Neural progenitor cell (in vitro differentiated cells): ENCODE measurements around the gene DUXA. TPM values are rescaled to one million over a fixed set of nuclear protein-coding genes. Genes with fewer than 3 reads are reported as not detected.

Experiments used
- DNase-seq: peaks from one replicate; pipeline ENCODE4 v3.0.0-alpha.2; 2016; ENCODE audit warnings: low spot score
- H2AFZ ChIP-seq: fragments of 200-600 bp; sonication (generic); replicated peaks from 2 replicates; pipeline ENCODE4 v1.6.1; 2016; ENCODE audit warnings: antibody characterized with exemption
- H3F3A ChIP-seq: fragments of 200-600 bp; sonication (generic); 2 replicates; pipeline ENCODE4 v1.6.1; 2016; ENCODE audit warnings: antibody characterized with exemption, low read depth
- H3K27ac ChIP-seq: fragments of 200-600 bp; sonication (generic); 2 replicates; pipeline ENCODE4 v1.5.1; 2016; ENCODE audit warnings: mild to moderate bottlenecking
- H3K27me3 ChIP-seq: fragments of 200-600 bp; sonication (generic); 2 replicates; pipeline ENCODE4 v1.6.1; 2016; ENCODE audit warnings: mild to moderate bottlenecking, moderate library complexity
- H3K36me3 ChIP-seq: fragments of 200-600 bp; sonication (generic); 2 replicates; pipeline ENCODE4 v1.5.1; 2016
- H3K4me1 ChIP-seq: fragments of 200-600 bp; sonication (generic); 2 replicates; pipeline ENCODE4 v1.6.1; 2016; ENCODE audit warnings: mixed run types
- H3K4me2 ChIP-seq: fragments of 200-600 bp; sonication (generic); 2 replicates; pipeline ENCODE4 v1.6.1; 2016
- H3K4me3 ChIP-seq: fragments of 200-600 bp; sonication (generic); 2 replicates; pipeline ENCODE4 v1.5.1; 2016
- H3K79me2 ChIP-seq: fragments of 200-600 bp; sonication (generic); 2 replicates; pipeline ENCODE4 v1.6.1; 2016; ENCODE audit warnings: low read depth
- H3K9ac ChIP-seq: fragments of 200-600 bp; sonication (generic); 2 replicates; pipeline ENCODE4 v1.6.1; 2016
- H3K9me3 ChIP-seq: fragments of 200-600 bp; sonication (generic); 2 replicates; pipeline ENCODE4 v1.5.1; 2016; ENCODE audit warnings: low read depth
- H4K20me1 ChIP-seq: fragments of 200-600 bp; sonication (generic); 2 replicates; pipeline ENCODE4 v1.6.1; 2016; ENCODE audit warnings: low read depth
- H3K27ac Mint-ChIP-seq: 3 replicates; pipeline ENCODE4 v1.8.0; 2021; ENCODE audit warnings: mixed read lengths
- H3K27me3 Mint-ChIP-seq: 2 replicates; pipeline ENCODE4 v1.8.0; 2022; ENCODE audit warnings: low read depth, mild to moderate bottlenecking, inconsistent platforms, moderate library complexity, mixed read lengths; ENCODE audit not compliant: insufficient read depth
- H3K36me3 Mint-ChIP-seq: 3 replicates; pipeline ENCODE4 v1.8.0; 2021; ENCODE audit warnings: mixed read lengths
- H3K4me1 Mint-ChIP-seq: 3 replicates; pipeline ENCODE4 v1.8.0; 2021; ENCODE audit warnings: mixed read lengths
- H3K4me3 Mint-ChIP-seq: 3 replicates; pipeline ENCODE4 v1.8.0; 2021; ENCODE audit warnings: mild to moderate bottlenecking, moderate library complexity, mixed read lengths
- H3K9me3 Mint-ChIP-seq: 3 replicates; pipeline ENCODE4 v1.8.0; 2020; ENCODE audit warnings: mixed read lengths
- CTCF ChIP-seq: fragments of 200-600 bp; sonication (generic); IDR thresholded peaks from 2 replicates; pipeline ENCODE4 v1.5.1; 2017; ENCODE audit warnings: antibody characterized with exemption, mild to moderate bottlenecking
- EZH2 ChIP-seq: fragments of 200-600 bp; sonication (generic); IDR thresholded peaks from 2 replicates; pipeline ENCODE4 v1.6.1; 2017; ENCODE audit warnings: antibody characterized with exemption, mild to moderate bottlenecking, moderate library complexity
- EZH2phosphoT487 ChIP-seq: fragments of 200-600 bp; sonication (generic); IDR thresholded peaks from 2 replicates; pipeline ENCODE4 v1.6.1; 2017; ENCODE audit warnings: antibody characterized with exemption
- total RNA-seq: library from RNA; depleted of rRNA; stranded (reverse); fragments of >200 nt; gene quantifications from 2 replicates; pipeline ENCODE4 v1.2.3, GENCODE V29; 2015; ENCODE audit warnings: low replicate concordance

Gene DUXA
- total RNA-seq, 1 donor from 2014 or later: not detected

- Histone ChIP-seq H3K4me2 (no peak overlapping the region), H3K79me2 (no peaks in the 10 kb centered on the region), H3K36me3 (no peaks in the 10 kb centered on the region), H3K27me3 (no peaks in the 10 kb centered on the region), H3F3A (no peaks in the 10 kb centered on the region), H4K20me1 (no peaks in the 10 kb centered on the region), H3K9ac (no peak overlapping the region), H2AFZ (no peak overlapping the region), H3K4me3 (no peak overlapping the region), H3K27ac (no peak overlapping the region), H3K4me1 (no peaks in the 10 kb centered on the region), H3K9me3 (peaks cover 24% of the 10 kb centered on the region)
- Mint-ChIP-seq H3K4me3 (no peak overlapping the region), H3K9me3 (peaks cover 56% of the 10 kb centered on the region), H3K36me3 (no peaks in the 10 kb centered on the region), H3K27me3 (no peaks in the 10 kb centered on the region), H3K27ac (no peak overlapping the region), H3K4me1 (no peaks in the 10 kb centered on the region)
- DNase-seq: no peak
- TF ChIP-seq EZH2phosphoT487: no peak
- no peak for TF ChIP-seq CTCF
- TF ChIP-seq EZH2: no peak
These were observed 56.0 kb downstream of the DUXA start for GRCh38 chr19:57111329-57111644.

GRCh38 chr19:57110592-57111328 is 56.5 kb downstream of the DUXA start:
- Histone ChIP-seq H3F3A (no peaks in the 10 kb centered on the region), H3K27ac (no peak overlapping the region), H3K79me2 (no peaks in the 10 kb centered on the region), H3K9me3 (peaks cover 24% of the 10 kb centered on the region), H4K20me1 (no peaks in the 10 kb centered on the region), H3K4me2 (no peak overlapping the region), H3K9ac (no peak overlapping the region), H2AFZ (no peak overlapping the region), H3K4me3 (no peak overlapping the region), H3K27me3 (no peaks in the 10 kb centered on the region), H3K36me3 (no peaks in the 10 kb centered on the region), H3K4me1 (no peaks in the 10 kb centered on the region)
- Mint-ChIP-seq H3K27me3 (no peaks in the 10 kb centered on the region), H3K4me1 (no peaks in the 10 kb centered on the region), H3K36me3 (no peaks in the 10 kb centered on the region), H3K4me3 (no peak overlapping the region), H3K27ac (no peak overlapping the region), H3K9me3 (peaks cover 53% of the 10 kb centered on the region)
- no peak for DNase-seq
- TF ChIP-seq EZH2phosphoT487 (no peak), CTCF (no peak), EZH2 (no peak)

- Mint-ChIP-seq H3K36me3 (peaks cover 2% of the 10 kb centered on the region), H3K27ac (no peak overlapping the region), H3K27me3 (peaks cover 2% of the 10 kb centered on the region), H3K4me3 (no peak overlapping the region), H3K9me3 (peaks cover 48% of the 10 kb centered on the region), H3K4me1 (no peaks in the 10 kb centered on the region)
- no peak overlapping the region for H2AFZ ChIP-seq
- H3K36me3 ChIP-seq: no peaks in the 10 kb centered on the region
- H3K79me2 ChIP-seq: no peaks in the 10 kb centered on the region
- no peak overlapping the region for H3K4me3 ChIP-seq
- TF ChIP-seq EZH2phosphoT487 (no peak), CTCF (no peak), EZH2 (no peak)
- no peaks in the 10 kb centered on the region for H3K4me1 ChIP-seq
- H3K9ac ChIP-seq: no peak overlapping the region
- no peaks in the 10 kb centered on the region for H4K20me1 ChIP-seq
- DNase-seq: no peak
- no peak overlapping the region for H3K4me2 ChIP-seq
- no peaks in the 10 kb centered on the region for H3F3A ChIP-seq
- H3K27ac ChIP-seq: no peak overlapping the region
- H3K9me3 ChIP-seq: peaks cover 16% of the 10 kb centered on the region
- no peaks in the 10 kb centered on the region for H3K27me3 ChIP-seq
These were observed 60.5 kb downstream of the DUXA start for GRCh38 chr19:57106722-57107235.
